H1 (cell line): ENCODE measurements around the gene PSMB5. TPM values are rescaled to one million over a fixed set of nuclear protein-coding genes. Genes with fewer than 3 reads are reported as not detected.

Experiments
- CTCF ChIA-PET: fragments of 300-600 bp; sonication (Branson Sonifier 250); formaldehyde crosslinking; loops from one replicate; lab custom pipeline; 2021; ENCODE audit not compliant: partially characterized antibody; lab: Charles Lee
- POLR2A ChIA-PET: fragments of 300-600 bp; sonication (Branson Sonifier 250); formaldehyde crosslinking; loops from one replicate; lab custom pipeline; 2021; ENCODE audit warnings: inconsistent platforms; ENCODE audit not compliant: partially characterized antibody; lab: Charles Lee
- DNase-seq, 2 experiments: peaks; one replicate each; pipeline versions ENCODE4 v3.0.0 to v3.0.0-alpha.2; 2010 to 2022; ENCODE audit warnings: low spot score in 2 of 2, low read depth in 1 of 2, mixed read lengths in 1 of 2
- FAIRE-seq: peaks from 2 replicates; lab custom pipeline; 2011; peaks lifted over from hg19 to GRCh38; lab: Jason Lieb, UNC
- H2AFZ ChIP-seq: 2 replicates; pipeline ENCODE4 v1.8.1; 2012; ENCODE audit warnings: low read length, inconsistent platforms
- H2AK5ac ChIP-seq: 2 replicates; pipeline ENCODE4 v1.6.1; 2013; ENCODE audit warnings: low read depth, low read length
- H2BK120ac ChIP-seq: replicated peaks from 2 replicates; pipeline ENCODE3; 2013; ENCODE audit warnings: low read depth, low read length, inconsistent platforms
- H2BK12ac ChIP-seq: 2 replicates; pipeline ENCODE4 v1.6.1; 2013; ENCODE audit warnings: low read depth, low read length
- H2BK15ac ChIP-seq: 2 replicates; pipeline ENCODE4 v1.6.1; 2013; ENCODE audit warnings: low read length
- H2BK20ac ChIP-seq: 2 replicates; pipeline ENCODE4 v1.6.1; 2013; ENCODE audit warnings: low read length
- H2BK5ac ChIP-seq: 2 replicates; pipeline ENCODE4 v1.6.1; 2013; ENCODE audit warnings: low read depth, low read length
- H3K14ac ChIP-seq: 2 replicates; pipeline ENCODE4 v1.6.1; 2013; ENCODE audit warnings: inconsistent platforms; ENCODE audit not compliant: insufficient read length
- H3K18ac ChIP-seq: 2 replicates; pipeline ENCODE4 v1.6.1; 2013; ENCODE audit warnings: low read length; ENCODE audit errors: extremely low read depth
- H3K23ac ChIP-seq: 2 replicates; pipeline ENCODE4 v1.6.1; 2013; ENCODE audit warnings: inconsistent platforms; ENCODE audit not compliant: insufficient read length
- H3K23me2 ChIP-seq: 2 replicates; pipeline ENCODE4 v1.6.1; 2013; ENCODE audit warnings: low read depth, low read length
- H3K27ac ChIP-seq: 2 replicates; pipeline ENCODE4 v1.6.1; 2011; ENCODE audit warnings: low read depth, low read length, inconsistent platforms
- H3K27me3 ChIP-seq, 4 experiments: replicated peaks in 1 of 4; 1 replicate in 1 of 4; 2 replicates in 3 of 4; pipeline versions ENCODE4 v1.6.1 to v1.8.1; 2011 to 2013; ENCODE audit warnings: low read length in 3 of 4, mild to moderate bottlenecking in 3 of 4, inconsistent platforms in 2 of 4, mixed read lengths in 2 of 4, moderate library complexity in 1 of 4; ENCODE audit not compliant: control insufficient read depth in 3 of 4, insufficient read depth in 3 of 4; ENCODE audit errors: extremely low read depth in 1 of 4
- H3K36me3 ChIP-seq, 4 experiments: 2 replicates each; pipeline versions ENCODE4 v1.6.1 to v1.8.1; 2011 to 2013; ENCODE audit warnings: mild to moderate bottlenecking in 4 of 4, low read length in 3 of 4, moderate library complexity in 2 of 4, control low read depth in 1 of 4, inconsistent platforms in 1 of 4; ENCODE audit not compliant: insufficient read depth in 4 of 4, control insufficient read depth in 2 of 4
- H3K4ac ChIP-seq: replicated peaks from 2 replicates; pipeline ENCODE3; 2013; ENCODE audit warnings: low read length, low read depth, mixed read lengths, inconsistent platforms; ENCODE audit not compliant: insufficient read length
- H3K4me1 ChIP-seq, 4 experiments: replicated peaks in 1 of 4; 1 replicate in 1 of 4; 2 replicates in 3 of 4; pipeline versions ENCODE4 v1.6.1 to v1.8.1; 2011 to 2013; ENCODE audit warnings: low read length in 3 of 4, inconsistent platforms in 2 of 4, mixed read lengths in 1 of 4; ENCODE audit not compliant: insufficient read depth in 4 of 4, control insufficient read depth in 3 of 4
- H3K4me2 ChIP-seq, 2 experiments: 2 replicates each; pipeline versions ENCODE4 v1.6.1 to v1.8.1; 2011 to 2013; ENCODE audit warnings: low read depth in 2 of 2, low read length in 2 of 2, control low read depth in 1 of 2, inconsistent platforms in 1 of 2, mild to moderate bottlenecking in 1 of 2; ENCODE audit not compliant: insufficient read depth in 1 of 2
- H3K4me3 ChIP-seq, 4 experiments: fragments of 200-600, 300-600 bp in 1 of 4; sonication (generic), shearing (Covaris generic), sonication (Bioruptor Twin) in 1 of 4; 2 replicates each; pipeline versions ENCODE4 v1.5.1 to v1.8.1; 2011 to 2016; ENCODE audit warnings: low read length in 4 of 4, low read depth in 3 of 4, control low read depth in 2 of 4, inconsistent platforms in 2 of 4, mild to moderate bottlenecking in 2 of 4, mixed read lengths in 1 of 4, moderate library complexity in 1 of 4; ENCODE audit not compliant: insufficient read depth in 2 of 4; ENCODE audit errors: extremely low read depth in 1 of 4
- H3K56ac ChIP-seq: replicated peaks from 2 replicates; pipeline ENCODE3; 2013; ENCODE audit warnings: low read depth, mild to moderate bottlenecking, mixed read lengths, low read length, inconsistent platforms; ENCODE audit not compliant: insufficient read length
- H3K79me1 ChIP-seq: 2 replicates; pipeline ENCODE4 v1.6.1; 2013; ENCODE audit warnings: low read depth, low read length, control low read depth
- H3K79me2 ChIP-seq, 2 experiments: 2 replicates each; pipeline versions ENCODE4 v1.6.1 to v1.8.1; 2012 to 2013; ENCODE audit warnings: low read length in 2 of 2, mild to moderate bottlenecking in 2 of 2, inconsistent platforms in 1 of 2; ENCODE audit not compliant: insufficient read depth in 2 of 2, control insufficient read depth in 1 of 2
- H3K9ac ChIP-seq, 4 experiments: replicated peaks in 1 of 4; 1 replicate in 1 of 4; 2 replicates in 3 of 4; pipeline versions ENCODE4 v1.6.1 to v1.8.1; 2011 to 2013; ENCODE audit warnings: low read depth in 3 of 4, low read length in 3 of 4, control low read depth in 2 of 4, mild to moderate bottlenecking in 2 of 4, moderate library complexity in 2 of 4, inconsistent platforms in 1 of 4; ENCODE audit errors: extremely low read depth in 1 of 4
- H3K9me3 ChIP-seq, 2 experiments: 2 replicates each; pipeline versions ENCODE4 v1.6.1 to v1.8.1; 2012 to 2013; ENCODE audit warnings: mild to moderate bottlenecking in 2 of 2, moderate library complexity in 2 of 2, control low read depth in 1 of 2, inconsistent platforms in 1 of 2, low read depth in 1 of 2, low read length in 1 of 2, mixed read lengths in 1 of 2; ENCODE audit not compliant: insufficient read depth in 2 of 2
- H4K20me1 ChIP-seq, 2 experiments: replicated peaks in 1 of 2; 2 replicates each; pipeline versions ENCODE3 to v1.8.1; 2011 to 2013; ENCODE audit warnings: inconsistent platforms in 2 of 2, low read length in 2 of 2, mild to moderate bottlenecking in 1 of 2; ENCODE audit not compliant: insufficient read depth in 2 of 2, control insufficient read depth in 1 of 2
- H4K5ac ChIP-seq: 2 replicates; pipeline ENCODE4 v1.6.1; 2013; ENCODE audit warnings: low read length, low read depth, mixed read lengths, inconsistent platforms; ENCODE audit not compliant: insufficient read length
- H4K8ac ChIP-seq: 2 replicates; pipeline ENCODE4 v1.8.0; 2013; ENCODE audit warnings: mild to moderate bottlenecking, moderate library complexity, low read length, inconsistent platforms; ENCODE audit not compliant: insufficient read depth; ENCODE audit errors: extremely low read depth
- H4K91ac ChIP-seq: replicated peaks from 2 replicates; pipeline ENCODE3; 2013; ENCODE audit warnings: low read length, mixed read lengths, inconsistent platforms; ENCODE audit not compliant: insufficient read length
- NANOG ChIP-seq: IDR thresholded peaks from 2 replicates; pipeline ENCODE4 v1.6.1; 2011; ENCODE audit warnings: low read length, low read depth, mild to moderate bottlenecking, inconsistent platforms; ENCODE audit not compliant: insufficient read depth, poor library complexity, severe bottlenecking
- RAD21 ChIP-seq, 2 experiments: IDR thresholded peaks in 1 of 2; conservative IDR thresholded peaks in 1 of 2; 2 replicates each; pipeline ENCODE4 v1.6.1; 2011; ENCODE audit warnings: low read depth in 2 of 2, low read length in 2 of 2, improper control_type of control experiment in 1 of 2, inconsistent platforms in 1 of 2, mild to moderate bottlenecking in 1 of 2, moderate library complexity in 1 of 2
- SIN3A ChIP-seq, 2 experiments: IDR thresholded peaks in 1 of 2; conservative IDR thresholded peaks in 1 of 2; 2 replicates each; pipeline ENCODE4 v1.6.1; 2011 to 2012; ENCODE audit warnings: low read length in 2 of 2, improper control_type of control experiment in 1 of 2, low read depth in 1 of 2, mild to moderate bottlenecking in 1 of 2
- WGBS, 2 experiments: shearing (Covaris generic) in 1 of 2; methylation state at CpG; one replicate each; pipeline versions ENCODE4 v1.1.6 to v1.1.7; 2013 to 2015; ENCODE audit warnings: low lambda C conversion rate in 2 of 2, mixed read lengths in 2 of 2, inconsistent platforms in 1 of 2, low coverage in 1 of 2, missing lambda C conversion rate in 1 of 2; ENCODE audit not compliant: insufficient replicate concordance in 2 of 2, insufficient coverage in 1 of 2, insufficient read length in 1 of 2; ENCODE audit errors: extremely low coverage in 1 of 2, missing lambda C conversion rate in 1 of 2; 5-methylcytosine and 5-hydroxymethylcytosine counted together
- polyA plus RNA-seq, 7 experiments: library from polyadenylated mRNA; depleted of rRNA in 3 of 7; stranded (reverse) in 5 of 7; unstranded in 2 of 7; fragments of >200 nt in 5 of 7; fragments of 200-250 nt in 2 of 7; gene quantifications; 1 replicate in 5 of 7; 2 replicates in 1 of 7; 4 replicates in 1 of 7; pipeline versions ENCODE4 v1.2.1 to v1.2.3, GENCODE V29; 2011 to 2013; ENCODE audit warnings: missing spikeins in 2 of 7, mixed read lengths in 2 of 7
- total RNA-seq: library from RNA; stranded (reverse); fragmentation: NEBNext Ultra II Directional; extraction: Animal tissue kit (Norgen Biotek cat#: 25700); gene quantifications from 2 replicates; pipeline ENCODE4 v1.2.1, GENCODE V29; 2021
- TF ChIP-seq, protein P1 (sequence below), 3 experiments: IDR thresholded peaks; 1 replicate in 2 of 3; 2 replicates in 1 of 3; pipeline versions ENCODE4 v1.5.1 to v1.6.1; 2011; ENCODE audit warnings: low read length in 3 of 3, mild to moderate bottlenecking in 3 of 3, inconsistent platforms in 2 of 3, low read depth in 1 of 3, moderate library complexity in 1 of 3; ENCODE audit not compliant: insufficient read depth in 1 of 3; ENCODE audit errors: control extremely low read depth in 1 of 3
- TF ChIP-seq, protein P2 (sequence below): IDR thresholded peaks from 2 replicates; pipeline ENCODE4 v1.6.1; 2012; ENCODE audit warnings: inconsistent platforms
- TF ChIP-seq, protein P3 (sequence below): IDR thresholded peaks from 2 replicates; pipeline ENCODE4 v1.6.1; 2011; ENCODE audit warnings: low read depth, mild to moderate bottlenecking, low read length; ENCODE audit not compliant: insufficient read depth

The PSMB5 gene
- total and polyA plus RNA-seq, 2 of the 8 experiments (the other 6 are each of a cell fraction or from before 2014, with no cell fraction given), result 254 to 510 TPM

DNA sequence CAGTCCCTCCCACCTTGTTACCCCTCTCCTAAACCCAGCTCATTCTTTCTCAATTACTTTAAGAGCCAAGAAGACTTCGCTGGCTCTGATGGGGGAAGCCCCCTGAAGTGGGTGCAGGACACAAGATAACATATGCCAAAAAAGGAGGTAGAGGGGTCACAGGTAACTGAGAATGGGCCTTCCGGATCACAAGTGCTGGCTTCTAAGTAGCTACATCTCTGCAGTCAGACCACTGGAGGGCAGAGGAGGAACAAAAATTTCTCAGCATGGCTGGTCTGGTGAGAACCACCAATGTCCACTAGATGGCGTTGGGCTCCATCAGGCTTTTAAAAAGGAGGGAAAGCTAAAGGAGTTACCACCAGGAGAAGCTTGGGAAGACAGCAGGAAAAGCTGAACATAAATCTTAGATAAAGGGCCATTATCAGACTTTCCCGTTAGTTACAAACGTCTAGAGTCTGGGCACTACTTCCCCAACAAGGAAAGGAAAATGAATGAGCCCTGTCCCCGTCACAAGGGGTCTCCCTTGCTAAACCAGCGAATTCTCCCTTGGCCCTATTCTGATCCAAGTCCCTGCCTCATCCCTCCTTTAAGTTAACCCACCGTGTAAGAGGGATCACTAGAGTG is 34.2 kb upstream of the PSMB5 start:
- Histone ChIP-seq H3K14ac (no peak overlapping the region), H2BK12ac (no peak overlapping the region), H4K20me1 (peaks cover 21% of the 10 kb centered on the region in 2 experiments), H2BK120ac (no peak overlapping the region), H4K91ac (no peak overlapping the region), H3K9ac (no peak overlapping the region), H3K23ac (no peak overlapping the region), H3K56ac (no peak overlapping the region), H3K4ac (no peak overlapping the region), H3K4me1 (peaks cover 5 to 27% (median 15%) of the 10 kb centered on the region in 4 experiments; a peak in 6 of 7 replicates), H4K5ac (no peak overlapping the region), H3K27ac (no peak overlapping the region), H3K23me2 (peaks cover 14% of the 10 kb centered on the region), H3K18ac (no peak overlapping the region), H2BK20ac (no peak overlapping the region), H4K8ac (no peak overlapping the region; the same call in 1 of the 2 replicates), H2AFZ (no peak overlapping the region), H2BK15ac (no peak overlapping the region), H2AK5ac (no peak overlapping the region), H3K4me3 (peak overlapping the region in 1 of 4 experiments; percentile 18; a peak in 1 of 8 replicates), H2BK5ac (no peak overlapping the region), H3K36me3 (peaks cover 34 to 61% (median 46%) of the 10 kb centered on the region in 4 experiments), H3K9me3 (no peaks in the 10 kb centered on the region), H3K27me3 (no peaks in the 10 kb centered on the region), H3K79me1 (peaks cover 7% of the 10 kb centered on the region), H3K79me2 (peaks cover 23 to 49% of the 10 kb centered on the region in 2 experiments), H3K4me2 (peak overlapping the region; percentile 46 to 99; a peak in 3 of 4 replicates)
- ChIA-PET CTCF (interaction anchor here (0.6 to 2.9 kb wide), 67 partner anchors 9 to 1058 kb away, joined by 3 to 55 read pairs (median 4); partner anchors contain the start of genes ACIN1, AJUBA, C14orf119 and CDH24), POLR2A (interaction anchor here (0.8 to 2.7 kb wide), 19 partner anchors 8 to 246 kb away, joined by 3 to 33 read pairs (median 3); partner anchors contain the start of genes ACIN1, C14orf119, HAUS4 and PRMT5)
- TF ChIP-seq, protein P1, sequence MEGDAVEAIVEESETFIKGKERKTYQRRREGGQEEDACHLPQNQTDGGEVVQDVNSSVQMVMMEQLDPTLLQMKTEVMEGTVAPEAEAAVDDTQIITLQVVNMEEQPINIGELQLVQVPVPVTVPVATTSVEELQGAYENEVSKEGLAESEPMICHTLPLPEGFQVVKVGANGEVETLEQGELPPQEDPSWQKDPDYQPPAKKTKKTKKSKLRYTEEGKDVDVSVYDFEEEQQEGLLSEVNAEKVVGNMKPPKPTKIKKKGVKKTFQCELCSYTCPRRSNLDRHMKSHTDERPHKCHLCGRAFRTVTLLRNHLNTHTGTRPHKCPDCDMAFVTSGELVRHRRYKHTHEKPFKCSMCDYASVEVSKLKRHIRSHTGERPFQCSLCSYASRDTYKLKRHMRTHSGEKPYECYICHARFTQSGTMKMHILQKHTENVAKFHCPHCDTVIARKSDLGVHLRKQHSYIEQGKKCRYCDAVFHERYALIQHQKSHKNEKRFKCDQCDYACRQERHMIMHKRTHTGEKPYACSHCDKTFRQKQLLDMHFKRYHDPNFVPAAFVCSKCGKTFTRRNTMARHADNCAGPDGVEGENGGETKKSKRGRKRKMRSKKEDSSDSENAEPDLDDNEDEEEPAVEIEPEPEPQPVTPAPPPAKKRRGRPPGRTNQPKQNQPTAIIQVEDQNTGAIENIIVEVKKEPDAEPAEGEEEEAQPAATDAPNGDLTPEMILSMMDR (IDR thresholded peaks at IDR 0.05; ENCODE audit: control extremely low read depth in 1 of 3, insufficient read depth in 1 of 3, low read depth in 1 of 3, low read length in 3 of 3), result peak; percentile 82 to 99 (median 99)
- TF ChIP-seq, protein P2, sequence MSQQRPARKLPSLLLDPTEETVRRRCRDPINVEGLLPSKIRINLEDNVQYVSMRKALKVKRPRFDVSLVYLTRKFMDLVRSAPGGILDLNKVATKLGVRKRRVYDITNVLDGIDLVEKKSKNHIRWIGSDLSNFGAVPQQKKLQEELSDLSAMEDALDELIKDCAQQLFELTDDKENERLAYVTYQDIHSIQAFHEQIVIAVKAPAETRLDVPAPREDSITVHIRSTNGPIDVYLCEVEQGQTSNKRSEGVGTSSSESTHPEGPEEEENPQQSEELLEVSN, result peak; percentile 74; the same call in 1 of the 2 replicates
- TF ChIP-seq SIN3A (conservative IDR thresholded peaks at IDR 0.05 in 1 of 2, IDR thresholded peaks at IDR 0.05 in 1 of 2; ENCODE audit: low read depth in 1 of 2, low read length in 2 of 2) (peak in 1 of 2 experiments; percentile 79; a peak in 2 of 4 replicates), RAD21 (IDR thresholded peaks at IDR 0.05 in 1 of 2, conservative IDR thresholded peaks at IDR 0.05 in 1 of 2; ENCODE audit: low read depth in 2 of 2, low read length in 2 of 2) (peak; percentile 59 to 71), NANOG (no peak)
- TF ChIP-seq, protein P3, sequence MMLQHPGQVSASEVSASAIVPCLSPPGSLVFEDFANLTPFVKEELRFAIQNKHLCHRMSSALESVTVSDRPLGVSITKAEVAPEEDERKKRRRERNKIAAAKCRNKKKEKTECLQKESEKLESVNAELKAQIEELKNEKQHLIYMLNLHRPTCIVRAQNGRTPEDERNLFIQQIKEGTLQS, result 0 out of 2 replicates have a peak, but pooled peaks have one; percentile 25
- FAIRE-seq (peak; percentile 66), DNase-seq (peak; percentile 84 to 85)
- WGBS, 2 experiments, result 40% methylated on average over 8 of the region's 8 CpGs; no CpG with 5 or more reads in 1 of the 2 experiments
